Gastrocnemius medialis (tissue), 4 donors: Measurements from ENCODE around the gene FASTK.

ENCODE experiments used
- CTCF ChIP-seq, 5 experiments: fragments of 450-650 bp in 3 of 5; fragments of 200-600 bp in 2 of 5; sonication (generic) in 2 of 5; IDR thresholded peaks in 4 of 5; conservative IDR thresholded peaks in 1 of 5; 1 replicate in 4 of 5; 2 replicates in 1 of 5; pipeline ENCODE4 v1.5.1; 2016 to 2019; ENCODE audit warnings: antibody characterized with exemption in 5 of 5, mild to moderate bottlenecking in 3 of 5, moderate library complexity in 3 of 5
- POLR2A ChIP-seq, 2 donors: fragments of 450-650 bp; IDR thresholded peaks; one replicate each; pipeline ENCODE4 v1.6.1; 2017; ENCODE audit warnings: antibody characterized with exemption in 2 of 2, mild to moderate bottlenecking in 2 of 2, moderate library complexity in 2 of 2

- no peak for TF ChIP-seq POLR2A (IDR thresholded peaks at IDR 0.05)
- TF ChIP-seq CTCF (IDR thresholded peaks at IDR 0.05 in 4 of 5, conservative IDR thresholded peaks at IDR 0.05 in 1 of 5): peak in 1 of 5 experiments; percentile 1
These were observed 20.5 kb downstream of the FASTK start for GRCh38 chr7:151060113-151060415.
